GM19452 (cell line): Measurements from ENCODE around the gene NPFF.

Experiments
- ATAC-seq: cut with Tn5 transposase; IDR thresholded peaks from one replicate; pipeline ENCODE4 v1.9.1; 2021; ENCODE audit not compliant: unreplicated experiment

The NPFF gene

GRCh38 chr12:53514628-53515290, 7.5 kb upstream of the NPFF start:
- no peak for ATAC-seq

GRCh38 chr12:53513712-53514410, 6.6 kb upstream of the NPFF start:
- ATAC-seq: no peak

- no peak for ATAC-seq
Measured at GRCh38 chr12:53510181-53510812, 3.0 kb upstream of the NPFF start.

GRCh38 chr12:53508534-53509170, 1.4 kb upstream of the NPFF start:
- peak; percentile 87 for ATAC-seq

- ATAC-seq: no peak
Measured at GRCh38 chr12:53507603-53507885, 260 bp upstream of the NPFF start.

GRCh38 chr12:53506450-53506785, 866 bp downstream of the NPFF start:
- ATAC-seq: no peak

GRCh38 chr12:53505555-53506449, 1.5 kb downstream of the NPFF start:
- ATAC-seq: no peak

GRCh38 chr12:53505086-53505485, 2.2 kb downstream of the NPFF start:
- no peak for ATAC-seq

- ATAC-seq: no peak
Measured at GRCh38 chr12:53504004-53504920, 3.0 kb downstream of the NPFF start.

- ATAC-seq: no peak
Measured at GRCh38 chr12:53502983-53503728, 4.1 kb downstream of the NPFF start.

- ATAC-seq: no peak
Measured at GRCh38 chr12:53502331-53502730, 5.0 kb downstream of the NPFF start.

- no peak for ATAC-seq
Measured at GRCh38 chr12:53501615-53502181, 5.6 kb downstream of the NPFF start.

- peak; percentile 83 for ATAC-seq
Measured at GRCh38 chr12:53500776-53501614, 6.3 kb downstream of the NPFF start, which contains the start of gene TARBP2. Gene TARBP2 (plus strand): TSS chr12:53501283. CDS start chr12:53501409, 126 bp downstream.

- no peak for ATAC-seq
Measured at GRCh38 chr12:53500142-53500775, 7.0 kb downstream of the NPFF start.

- no peak for ATAC-seq
Measured at GRCh38 chr12:53499266-53500141, 7.8 kb downstream of the NPFF start, which contains the start of gene MAP3K12. Gene MAP3K12 (minus strand): TSS chr12:53499458. CDS start chr12:53487391, 12,067 bp downstream.

- no peak for ATAC-seq
Measured at GRCh38 chr12:53498235-53498630, 9.1 kb downstream of the NPFF start.
